Measurements from ENCODE around the gene CUL9.

DNA sequence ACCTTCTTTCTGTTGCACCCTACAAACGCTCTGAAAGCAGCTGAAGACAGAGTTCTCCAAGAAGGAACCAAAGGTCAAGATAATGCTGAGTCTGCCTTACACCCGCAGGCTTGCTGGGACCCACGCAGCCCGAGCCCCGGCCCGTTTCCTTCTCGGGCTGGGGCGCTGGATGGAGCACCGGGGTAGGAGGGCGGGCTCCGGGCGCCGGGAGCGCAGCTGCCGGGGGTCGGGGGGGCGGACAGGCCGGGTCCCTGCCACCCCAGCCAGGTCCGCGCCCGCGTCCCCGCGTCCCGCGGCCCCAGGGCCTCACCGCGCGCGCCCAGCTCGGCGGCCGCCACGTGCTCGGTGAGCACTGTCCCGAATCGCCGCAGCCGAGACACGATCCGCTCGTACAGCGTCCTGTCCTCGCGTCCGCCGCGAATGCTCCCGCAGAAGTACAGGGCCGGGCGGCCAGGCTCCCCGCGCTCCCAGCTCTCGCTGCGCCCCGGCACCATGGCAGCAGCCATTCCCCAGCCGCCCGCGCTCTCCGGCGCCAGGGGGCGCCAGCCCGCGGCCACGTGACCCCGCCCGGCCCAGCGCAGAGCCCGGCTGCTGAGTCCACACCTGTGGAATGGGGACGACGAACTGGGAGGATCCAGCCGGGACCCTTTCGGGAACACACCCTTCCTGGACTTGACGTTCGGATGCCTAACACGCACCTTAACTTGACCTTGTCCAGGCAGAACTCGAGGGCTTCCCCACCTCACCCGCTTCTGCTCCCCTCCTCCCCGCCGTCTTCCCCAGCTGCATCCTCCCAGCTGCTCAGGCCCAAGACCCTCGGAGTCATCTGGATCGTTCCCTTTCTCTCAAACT, 47.2 kb downstream of the CUL9 start, which contains the start of gene DNPH1:
- TF ChIP-seq MXI1 (conservative IDR thresholded peaks at IDR 0.05; ENCODE audit: poor library complexity, severe bottlenecking) (peak; percentile 81), RAD21 (conservative IDR thresholded peaks at IDR 0.05) (peak; percentile 60), EZH2 (IDR thresholded peaks at IDR 0.05; ENCODE audit: borderline replicate concordance, insufficient read depth, low read length, poor library complexity, severe bottlenecking) (no peak)
- TF ChIP-seq, protein P1, sequence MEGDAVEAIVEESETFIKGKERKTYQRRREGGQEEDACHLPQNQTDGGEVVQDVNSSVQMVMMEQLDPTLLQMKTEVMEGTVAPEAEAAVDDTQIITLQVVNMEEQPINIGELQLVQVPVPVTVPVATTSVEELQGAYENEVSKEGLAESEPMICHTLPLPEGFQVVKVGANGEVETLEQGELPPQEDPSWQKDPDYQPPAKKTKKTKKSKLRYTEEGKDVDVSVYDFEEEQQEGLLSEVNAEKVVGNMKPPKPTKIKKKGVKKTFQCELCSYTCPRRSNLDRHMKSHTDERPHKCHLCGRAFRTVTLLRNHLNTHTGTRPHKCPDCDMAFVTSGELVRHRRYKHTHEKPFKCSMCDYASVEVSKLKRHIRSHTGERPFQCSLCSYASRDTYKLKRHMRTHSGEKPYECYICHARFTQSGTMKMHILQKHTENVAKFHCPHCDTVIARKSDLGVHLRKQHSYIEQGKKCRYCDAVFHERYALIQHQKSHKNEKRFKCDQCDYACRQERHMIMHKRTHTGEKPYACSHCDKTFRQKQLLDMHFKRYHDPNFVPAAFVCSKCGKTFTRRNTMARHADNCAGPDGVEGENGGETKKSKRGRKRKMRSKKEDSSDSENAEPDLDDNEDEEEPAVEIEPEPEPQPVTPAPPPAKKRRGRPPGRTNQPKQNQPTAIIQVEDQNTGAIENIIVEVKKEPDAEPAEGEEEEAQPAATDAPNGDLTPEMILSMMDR (IDR thresholded peaks at IDR 0.05; ENCODE audit: poor library complexity, severe bottlenecking), result peak; percentile 92
- TF ChIP-seq, protein P2, sequence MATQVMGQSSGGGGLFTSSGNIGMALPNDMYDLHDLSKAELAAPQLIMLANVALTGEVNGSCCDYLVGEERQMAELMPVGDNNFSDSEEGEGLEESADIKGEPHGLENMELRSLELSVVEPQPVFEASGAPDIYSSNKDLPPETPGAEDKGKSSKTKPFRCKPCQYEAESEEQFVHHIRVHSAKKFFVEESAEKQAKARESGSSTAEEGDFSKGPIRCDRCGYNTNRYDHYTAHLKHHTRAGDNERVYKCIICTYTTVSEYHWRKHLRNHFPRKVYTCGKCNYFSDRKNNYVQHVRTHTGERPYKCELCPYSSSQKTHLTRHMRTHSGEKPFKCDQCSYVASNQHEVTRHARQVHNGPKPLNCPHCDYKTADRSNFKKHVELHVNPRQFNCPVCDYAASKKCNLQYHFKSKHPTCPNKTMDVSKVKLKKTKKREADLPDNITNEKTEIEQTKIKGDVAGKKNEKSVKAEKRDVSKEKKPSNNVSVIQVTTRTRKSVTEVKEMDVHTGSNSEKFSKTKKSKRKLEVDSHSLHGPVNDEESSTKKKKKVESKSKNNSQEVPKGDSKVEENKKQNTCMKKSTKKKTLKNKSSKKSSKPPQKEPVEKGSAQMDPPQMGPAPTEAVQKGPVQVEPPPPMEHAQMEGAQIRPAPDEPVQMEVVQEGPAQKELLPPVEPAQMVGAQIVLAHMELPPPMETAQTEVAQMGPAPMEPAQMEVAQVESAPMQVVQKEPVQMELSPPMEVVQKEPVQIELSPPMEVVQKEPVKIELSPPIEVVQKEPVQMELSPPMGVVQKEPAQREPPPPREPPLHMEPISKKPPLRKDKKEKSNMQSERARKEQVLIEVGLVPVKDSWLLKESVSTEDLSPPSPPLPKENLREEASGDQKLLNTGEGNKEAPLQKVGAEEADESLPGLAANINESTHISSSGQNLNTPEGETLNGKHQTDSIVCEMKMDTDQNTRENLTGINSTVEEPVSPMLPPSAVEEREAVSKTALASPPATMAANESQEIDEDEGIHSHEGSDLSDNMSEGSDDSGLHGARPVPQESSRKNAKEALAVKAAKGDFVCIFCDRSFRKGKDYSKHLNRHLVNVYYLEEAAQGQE (IDR thresholded peaks at IDR 0.05; ENCODE audit: borderline replicate concordance), result no peak
